A673 (cell line): ENCODE results near the gene ELL2. TPM values are rescaled to one million over a fixed set of nuclear protein-coding genes. Genes with fewer than 3 reads are reported as not detected.

Source experiments
- BruUV-seq: library from RNA; stranded (reverse); fragments of 400-500 nt; replicated peaks from 2 replicates; lab custom pipeline; 2021; lab: Mats Ljungman, UMichigan
- CTCF ChIA-PET: fragments of 300-600 bp; sonication (Branson Sonifier 250); formaldehyde crosslinking; loops from one replicate; lab custom pipeline; 2022; ENCODE audit warnings: antibody characterized with exemption; lab: Charles Lee
- POLR2A ChIA-PET: fragments of 300-600 bp; sonication (Branson Sonifier 250); formaldehyde crosslinking; loops from one replicate; lab custom pipeline; 2022; ENCODE audit warnings: antibody characterized with exemption; ENCODE audit not compliant: low non-redundant PET; lab: Charles Lee
- DNase-seq: peaks from one replicate; pipeline ENCODE4 v3.0.0-alpha.2; 2015; ENCODE audit warnings: low spot score
- H3K27ac ChIP-seq: fragments of 200-600 bp; sonication (generic); 2 replicates; pipeline ENCODE4 v1.5.1; 2016; ENCODE audit warnings: mixed run types, low read depth, mild to moderate bottlenecking, mixed read lengths, antibody characterized with exemption, low read length; ENCODE audit not compliant: poor library complexity, severe bottlenecking
- H3K27me3 ChIP-seq: fragments of 200-600 bp; sonication (generic); replicated peaks from 2 replicates; pipeline ENCODE4 v1.6.1; 2017; ENCODE audit warnings: mixed run types, low read depth, mild to moderate bottlenecking, mixed read lengths, antibody characterized with exemption, low read length; ENCODE audit not compliant: insufficient read depth, poor library complexity
- H3K36me3 ChIP-seq: fragments of 200-600 bp; sonication (generic); 2 replicates; pipeline ENCODE4 v1.6.1; 2016; ENCODE audit warnings: mixed run types, mild to moderate bottlenecking, mixed read lengths, antibody characterized with exemption, low read length; ENCODE audit not compliant: insufficient read depth, poor library complexity, severe bottlenecking
- H3K4me1 ChIP-seq: fragments of 200-600 bp; sonication (generic); 2 replicates; pipeline ENCODE4 v1.6.1; 2017; ENCODE audit warnings: mixed run types, mild to moderate bottlenecking, mixed read lengths, antibody characterized with exemption, low read length; ENCODE audit not compliant: insufficient read depth, poor library complexity, severe bottlenecking
- H3K4me3 ChIP-seq: fragments of 200-600 bp; sonication (generic); 2 replicates; pipeline ENCODE4 v1.5.1; 2016; ENCODE audit warnings: low read depth, mixed run types, mild to moderate bottlenecking, mixed read lengths, low read length; ENCODE audit not compliant: poor library complexity, severe bottlenecking
- H3K9me3 ChIP-seq: fragments of 200-600 bp; sonication (generic); 2 replicates; pipeline ENCODE4 v1.6.1; 2016; ENCODE audit warnings: mixed run types, low read depth, mild to moderate bottlenecking, mixed read lengths, antibody characterized with exemption, low read length; ENCODE audit not compliant: poor library complexity, severe bottlenecking
- CTCF ChIP-seq: fragments of 300-800, 200-600 bp; sonication (generic); conservative IDR thresholded peaks from 2 replicates; pipeline ENCODE4 v1.5.1; 2017; ENCODE audit warnings: low read depth, mild to moderate bottlenecking, antibody characterized with exemption, low read length, moderate library complexity, mixed read lengths
- EZH2 ChIP-seq: fragments of 200-600 bp; sonication (generic); IDR thresholded peaks from 2 replicates; pipeline ENCODE4 v1.6.1; 2017; ENCODE audit warnings: borderline replicate concordance, low read depth, mild to moderate bottlenecking, mixed read lengths, antibody characterized with exemption, low read length; ENCODE audit not compliant: poor library complexity, severe bottlenecking
- intact Hi-C: fragments of 100-400 bp; cut with micrococcal nuclease; formaldehyde crosslinking; loops from one replicate; pipeline ENCODE4 v1.10.0; 2022; ENCODE audit not compliant: unreplicated experiment
- total RNA-seq: library from RNA; stranded (reverse); gene quantifications from 2 replicates; pipeline ENCODE4 v1.2.3, GENCODE V29; 2021

ELL2 gene
- total RNA-seq, 1 experiment from 2014 or later, result 12.0 TPM

GRCh38 chr5:95925939-95926338 is 35.7 kb downstream of the ELL2 start:
- TF ChIP-seq EZH2 (no peak), CTCF (no peak)
- Histone ChIP-seq H3K4me3 (no peak overlapping the region), H3K4me1 (peaks cover 5% of the 10 kb centered on the region), H3K36me3 (no peaks in the 10 kb centered on the region), H3K27me3 (no peaks in the 10 kb centered on the region), H3K27ac (no peak overlapping the region), H3K9me3 (no peaks in the 10 kb centered on the region)
- BruUV-seq, result no TSS peak
- ChIA-PET POLR2A (no interaction called here), CTCF (no interaction called here)
- intact Hi-C loops, result no loop called here
- DNase-seq, result no peak

- no peak overlapping the region for H3K27ac ChIP-seq
- peaks cover 5% of the 10 kb centered on the region for H3K4me1 ChIP-seq
- no peak for DNase-seq
- intact Hi-C loops, result no loop called here
- no TSS peak for BruUV-seq
- no peaks in the 10 kb centered on the region for H3K27me3 ChIP-seq
- no peak overlapping the region for H3K4me3 ChIP-seq
- no peaks in the 10 kb centered on the region for H3K36me3 ChIP-seq
- TF ChIP-seq EZH2 (no peak), CTCF (no peak)
- ChIA-PET CTCF (no interaction called here), POLR2A (no interaction called here)
- no peaks in the 10 kb centered on the region for H3K9me3 ChIP-seq
These were observed 36.3 kb downstream of the ELL2 start for GRCh38 chr5:95925378-95925744.

- H3K27me3 ChIP-seq, result no peaks in the 10 kb centered on the region
- TF ChIP-seq CTCF, result no peak
- TF ChIP-seq EZH2, result no peak
- no peak overlapping the region for H3K4me3 ChIP-seq
- intact Hi-C loops, result no loop called here
- H3K9me3 ChIP-seq, result no peaks in the 10 kb centered on the region
- peaks cover 5% of the 10 kb centered on the region for H3K4me1 ChIP-seq
- ChIA-PET POLR2A (no interaction called here), CTCF (no interaction called here)
- BruUV-seq, result no TSS peak
- DNase-seq, result no peak
- no peak overlapping the region for H3K27ac ChIP-seq
- no peaks in the 10 kb centered on the region for H3K36me3 ChIP-seq
These were observed 36.8 kb downstream of the ELL2 start for GRCh38 chr5:95924720-95925377.
